Stimulated activated CD8-positive, alpha-beta memory T cell treated with anti-CD3 and anti-CD28 coated beads, Interleukin-7, amount 100 ng/mL, for 48 hours (primary cell): ENCODE results near the gene ATP13A5.

ENCODE experiments used
- DNase-seq, 2 donors: peaks; one replicate each; pipeline ENCODE4 v3.0.0-alpha.2; 2020; ENCODE audit warnings: low read depth in 1 of 2; ENCODE audit errors: extremely low read depth in 1 of 2

ATP13A5 gene, protein sequence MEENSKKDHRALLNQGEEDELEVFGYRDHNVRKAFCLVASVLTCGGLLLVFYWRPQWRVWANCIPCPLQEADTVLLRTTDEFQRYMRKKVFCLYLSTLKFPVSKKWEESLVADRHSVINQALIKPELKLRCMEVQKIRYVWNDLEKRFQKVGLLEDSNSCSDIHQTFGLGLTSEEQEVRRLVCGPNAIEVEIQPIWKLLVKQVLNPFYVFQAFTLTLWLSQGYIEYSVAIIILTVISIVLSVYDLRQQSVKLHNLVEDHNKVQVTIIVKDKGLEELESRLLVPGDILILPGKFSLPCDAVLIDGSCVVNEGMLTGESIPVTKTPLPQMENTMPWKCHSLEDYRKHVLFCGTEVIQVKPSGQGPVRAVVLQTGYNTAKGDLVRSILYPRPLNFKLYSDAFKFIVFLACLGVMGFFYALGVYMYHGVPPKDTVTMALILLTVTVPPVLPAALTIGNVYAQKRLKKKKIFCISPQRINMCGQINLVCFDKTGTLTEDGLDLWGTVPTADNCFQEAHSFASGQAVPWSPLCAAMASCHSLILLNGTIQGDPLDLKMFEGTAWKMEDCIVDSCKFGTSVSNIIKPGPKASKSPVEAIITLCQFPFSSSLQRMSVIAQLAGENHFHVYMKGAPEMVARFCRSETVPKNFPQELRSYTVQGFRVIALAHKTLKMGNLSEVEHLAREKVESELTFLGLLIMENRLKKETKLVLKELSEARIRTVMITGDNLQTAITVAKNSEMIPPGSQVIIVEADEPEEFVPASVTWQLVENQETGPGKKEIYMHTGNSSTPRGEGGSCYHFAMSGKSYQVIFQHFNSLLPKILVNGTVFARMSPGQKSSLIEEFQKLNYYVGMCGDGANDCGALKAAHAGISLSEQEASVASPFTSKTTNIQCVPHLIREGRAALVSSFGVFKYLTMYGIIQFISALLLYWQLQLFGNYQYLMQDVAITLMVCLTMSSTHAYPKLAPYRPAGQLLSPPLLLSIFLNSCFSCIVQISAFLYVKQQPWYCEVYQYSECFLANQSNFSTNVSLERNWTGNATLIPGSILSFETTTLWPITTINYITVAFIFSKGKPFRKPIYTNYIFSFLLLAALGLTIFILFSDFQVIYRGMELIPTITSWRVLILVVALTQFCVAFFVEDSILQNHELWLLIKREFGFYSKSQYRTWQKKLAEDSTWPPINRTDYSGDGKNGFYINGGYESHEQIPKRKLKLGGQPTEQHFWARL

DNA sequence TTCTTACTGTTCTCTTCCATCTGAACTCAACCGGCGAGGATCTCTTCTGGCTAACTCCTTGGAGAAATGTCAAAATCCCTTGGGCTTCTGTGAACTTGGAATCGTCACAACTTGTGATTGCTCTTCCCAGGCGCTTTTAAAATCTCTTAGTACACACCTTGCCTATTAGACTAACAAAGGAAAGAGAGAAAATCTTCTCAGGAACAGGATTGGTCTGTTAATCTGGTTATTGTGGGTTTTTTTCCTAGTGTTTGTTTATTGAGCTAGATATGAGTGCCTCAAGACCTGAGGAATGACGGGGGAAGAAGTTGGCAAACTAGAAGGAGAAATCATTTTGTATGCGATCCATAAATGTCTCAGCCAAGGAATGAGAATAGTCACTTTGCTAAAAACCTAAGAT is at the start of gene ATP13A5:
TSS of gene ATP13A5 (minus strand) at position 48 of the 400 bp plus-strand sequence. CDS start at position 20, 28 bp downstream.
- no peak for DNase-seq

DNA sequence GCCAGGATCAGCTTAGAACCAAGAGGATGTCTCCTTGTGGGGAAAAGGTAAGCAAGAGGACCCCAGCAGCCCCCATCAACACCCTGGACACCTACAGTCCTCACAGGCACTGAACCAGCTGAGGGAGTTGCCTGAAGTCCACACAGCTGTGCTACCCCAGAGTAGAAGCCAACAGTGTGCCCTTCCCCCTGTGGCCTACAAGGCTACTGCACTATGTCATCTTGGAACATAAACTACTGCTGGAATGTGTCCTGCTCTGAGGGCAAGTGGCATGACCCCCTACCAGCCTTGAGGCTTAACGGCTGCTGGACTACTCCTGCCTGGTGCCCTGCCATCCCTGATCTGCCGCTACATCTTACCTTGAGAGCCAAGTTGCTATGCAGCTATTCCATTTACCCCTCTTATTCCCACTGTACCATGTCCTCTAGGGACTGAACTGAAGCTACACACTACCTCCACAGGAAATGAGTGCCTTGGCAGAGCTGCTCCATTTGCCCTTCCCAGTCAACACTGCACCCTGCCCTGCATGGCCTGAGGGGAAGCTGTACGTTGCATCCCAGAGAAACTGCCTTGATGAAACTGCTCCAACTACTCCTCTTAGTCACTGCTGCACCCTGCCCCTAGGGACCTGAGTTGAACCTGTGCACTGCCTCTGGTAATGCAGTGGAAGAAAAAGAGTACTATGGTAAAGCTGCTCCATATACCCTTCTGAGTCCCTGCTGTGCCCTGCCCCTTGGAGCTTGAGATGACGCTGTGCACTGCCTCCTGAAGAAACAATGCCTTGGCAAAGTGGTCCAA is 40.2 kb upstream of the ATP13A5 start:
- no peak for DNase-seq

DNA sequence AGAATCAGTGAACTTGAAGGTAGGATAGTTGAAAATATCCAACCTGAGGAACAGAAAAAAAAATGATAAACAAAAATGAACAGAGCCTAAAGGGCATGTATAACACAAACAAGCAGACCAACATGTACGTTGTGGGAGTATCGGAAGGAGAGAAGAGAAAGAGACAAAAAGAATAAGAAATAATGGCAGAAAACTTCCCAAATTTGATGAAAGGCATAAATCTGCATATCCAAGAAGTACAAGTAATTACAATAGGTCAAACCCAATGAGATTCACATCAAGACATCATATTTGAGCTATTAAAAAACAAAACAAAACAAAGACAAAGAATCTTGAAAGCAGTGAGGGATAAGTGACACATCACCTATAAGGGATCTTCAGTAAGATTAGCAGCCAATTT is 38.1 kb upstream of the ATP13A5 start:
- no peak for DNase-seq

DNA sequence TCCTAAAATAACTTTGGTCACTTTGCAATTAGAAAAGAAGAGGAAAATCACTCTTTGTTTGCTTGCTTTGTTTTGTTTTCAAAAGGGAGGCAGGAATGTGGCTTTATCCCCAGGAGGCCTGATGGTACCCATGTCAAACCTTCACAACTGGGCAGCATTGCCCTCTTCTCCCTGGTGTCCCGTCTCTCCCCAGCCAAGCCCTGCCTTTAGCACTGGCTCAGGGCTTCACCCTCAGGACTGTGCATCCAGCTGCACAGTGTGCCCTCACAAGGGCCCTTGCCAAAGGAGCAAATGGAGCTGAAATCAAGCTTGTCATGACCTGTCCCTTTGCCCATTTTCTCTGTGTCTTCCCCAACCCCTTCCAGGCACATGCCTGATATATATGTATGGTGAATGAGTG is 29.1 kb upstream of the ATP13A5 start:
- DNase-seq, result no peak

DNA sequence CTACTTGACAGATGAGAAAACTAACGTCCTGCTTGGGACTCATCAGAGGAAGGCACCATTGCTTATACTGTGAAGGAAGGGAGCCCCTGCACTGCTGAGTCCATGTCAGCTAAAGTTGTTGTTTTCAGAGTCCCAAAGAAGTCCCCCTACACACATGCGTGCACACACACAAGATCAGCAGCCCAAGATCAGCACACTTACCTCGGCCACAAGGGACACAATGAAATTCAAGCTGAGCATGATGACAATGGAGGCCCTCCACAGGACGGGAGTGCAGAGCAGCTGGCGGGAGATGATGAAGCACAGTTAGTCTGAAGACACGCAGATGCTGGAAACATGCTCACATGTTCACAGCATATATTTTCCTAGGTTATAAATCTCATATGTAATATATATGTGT is 28.6 kb upstream of the ATP13A5 start:
- DNase-seq, result no peak

DNA sequence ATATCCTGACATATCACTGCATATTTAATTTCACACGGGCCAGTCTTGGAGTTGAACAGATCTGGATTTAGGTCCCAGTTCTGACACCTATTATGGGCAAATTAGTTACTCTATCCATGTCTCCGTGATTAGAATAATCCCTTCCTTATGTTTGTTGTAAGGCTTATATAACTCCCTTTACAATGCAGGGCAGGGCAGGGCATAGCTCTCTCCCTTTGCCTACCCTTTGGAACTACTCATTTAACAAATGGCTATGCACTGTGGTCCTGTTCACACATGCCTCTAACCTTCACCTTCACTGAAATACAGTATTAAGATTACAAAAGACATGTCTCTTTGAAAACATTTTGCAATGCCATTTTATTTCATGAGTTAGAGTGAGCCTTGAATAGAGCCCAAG is 24.8 kb upstream of the ATP13A5 start:
- no peak for DNase-seq

DNA sequence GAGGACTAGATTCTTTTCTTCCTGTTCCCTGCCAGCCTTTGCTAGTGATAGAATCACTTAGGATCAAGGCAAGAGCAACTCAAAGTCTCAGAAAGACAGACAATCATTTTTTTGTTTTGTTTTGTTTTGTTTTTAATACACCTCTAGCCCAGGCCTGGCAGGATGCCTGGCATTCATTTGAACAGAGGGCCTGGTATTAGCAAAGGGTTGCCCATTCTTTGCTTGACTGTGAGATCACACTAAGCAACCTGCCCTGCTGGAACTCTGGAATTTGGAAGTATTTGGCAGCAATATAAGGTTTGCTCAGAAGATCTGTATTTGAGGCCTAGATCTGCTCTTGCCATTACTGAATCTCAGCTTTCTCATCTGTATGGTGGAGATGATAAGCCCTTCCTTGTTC is 21.8 kb upstream of the ATP13A5 start:
- no peak for DNase-seq

DNA sequence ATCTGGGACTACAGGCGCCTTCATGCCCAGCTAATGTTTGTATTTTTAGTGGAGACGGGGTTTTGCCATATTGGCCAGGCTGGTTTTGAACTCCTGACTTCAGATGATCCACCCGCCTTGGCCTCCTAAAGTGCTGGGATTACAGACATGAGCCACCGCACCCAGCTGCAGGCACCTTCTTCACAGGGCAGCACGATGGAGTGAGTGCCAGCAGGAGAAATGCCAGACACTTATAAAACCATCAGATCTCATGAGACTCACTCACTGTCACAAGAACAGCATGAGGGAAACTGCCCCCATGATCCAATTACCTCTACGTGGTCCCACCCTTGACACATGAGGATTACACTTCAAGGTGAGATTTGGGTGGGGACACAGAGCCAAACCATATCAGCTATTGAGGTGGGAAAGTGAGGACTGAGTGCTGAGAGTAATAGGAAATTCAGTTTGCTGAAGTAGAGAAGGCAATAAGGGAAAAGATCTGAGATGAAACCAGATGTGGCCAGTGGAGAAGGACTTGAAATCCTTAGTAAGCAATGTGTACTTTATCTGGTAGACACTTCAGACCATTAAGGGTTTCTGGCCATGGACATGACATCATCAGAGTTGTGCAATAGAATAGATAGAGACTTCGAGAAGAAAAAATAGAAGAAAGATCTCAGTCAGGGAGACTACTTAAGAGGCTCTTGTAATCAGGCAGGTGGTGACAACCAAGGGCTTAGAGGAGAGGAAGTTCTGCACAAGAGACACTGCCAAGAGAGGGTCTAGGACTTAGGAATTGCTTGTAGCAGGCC is 18.1 kb upstream of the ATP13A5 start:
- DNase-seq, result no peak

DNA sequence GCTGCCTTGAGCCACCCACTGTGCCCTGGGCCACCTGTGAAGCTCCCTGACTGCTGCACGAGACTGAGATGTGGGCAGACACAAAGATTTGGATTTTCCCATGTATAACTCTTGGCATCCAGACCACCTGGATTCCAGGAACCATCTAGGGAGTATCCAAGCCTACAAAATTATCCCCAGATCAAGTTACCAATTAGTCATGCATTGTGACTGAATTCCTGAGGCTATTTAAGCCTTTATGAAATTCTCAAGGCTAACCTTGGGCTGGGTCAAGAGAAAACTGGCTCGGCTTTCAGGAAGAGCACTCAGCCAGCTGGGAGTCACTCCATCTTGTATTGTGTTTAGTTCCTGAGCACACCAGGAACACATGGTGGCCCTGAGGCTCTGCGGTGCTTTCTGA is 13.3 kb upstream of the ATP13A5 start:
- no peak for DNase-seq

DNA sequence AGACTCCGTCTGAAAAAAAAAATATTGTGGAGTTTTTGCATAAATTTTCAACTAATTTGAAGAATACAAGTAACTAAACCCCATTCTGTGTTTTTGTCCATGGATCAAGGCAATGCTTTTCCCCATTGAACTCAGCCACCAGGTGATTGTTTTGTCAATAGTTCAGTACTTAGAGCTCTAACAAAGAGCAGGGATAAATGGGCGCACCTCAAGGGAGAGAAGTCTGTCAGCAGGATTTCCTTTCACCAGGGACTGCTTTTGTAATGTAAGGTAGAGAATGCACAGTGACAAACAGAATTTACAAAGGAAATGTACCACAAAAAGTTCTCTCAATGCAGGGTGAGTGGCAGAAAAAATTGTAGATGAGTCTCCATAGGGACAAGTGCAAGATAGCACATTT is 10.8 kb upstream of the ATP13A5 start:
- no peak for DNase-seq

DNA sequence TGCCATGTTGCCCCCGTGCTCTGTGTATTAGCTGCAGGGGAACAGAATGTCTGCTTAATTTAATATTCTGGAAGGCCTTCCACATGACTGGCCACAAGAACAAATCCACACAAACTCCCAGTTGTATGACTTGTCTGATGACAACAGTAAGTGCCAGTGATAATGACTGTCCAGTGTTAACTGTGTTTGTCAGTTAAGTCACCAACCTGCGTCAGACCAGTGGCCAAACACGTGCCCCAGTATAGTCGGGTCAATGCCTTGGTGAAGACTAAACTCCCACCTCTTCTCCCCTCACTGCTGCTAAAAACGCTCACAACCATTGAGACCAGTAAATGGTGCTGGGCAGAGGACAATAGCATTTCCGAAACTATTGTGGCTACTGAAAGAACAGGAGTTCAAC is 9.8 kb upstream of the ATP13A5 start:
- no peak for DNase-seq

DNA sequence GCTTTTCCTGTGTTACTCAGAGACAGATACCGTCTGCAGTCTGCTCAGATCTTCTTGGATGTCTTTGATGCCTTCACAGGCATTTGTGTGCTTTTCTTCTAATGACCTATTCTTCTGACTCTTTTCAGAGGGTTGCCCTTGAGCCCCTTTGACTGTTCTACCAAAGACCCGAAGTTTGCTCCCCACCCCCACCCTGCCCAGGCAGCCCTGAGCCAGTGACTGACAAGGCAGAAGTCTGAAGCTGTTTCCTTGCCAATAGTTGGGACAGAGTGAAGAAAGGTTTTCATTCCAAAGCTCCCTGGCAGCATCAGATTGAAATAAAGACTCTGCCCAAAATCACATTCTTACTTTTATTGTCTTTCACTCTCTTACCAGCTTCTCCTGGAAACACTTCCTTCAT is 9.0 kb upstream of the ATP13A5 start:
- DNase-seq, result no peak

DNA sequence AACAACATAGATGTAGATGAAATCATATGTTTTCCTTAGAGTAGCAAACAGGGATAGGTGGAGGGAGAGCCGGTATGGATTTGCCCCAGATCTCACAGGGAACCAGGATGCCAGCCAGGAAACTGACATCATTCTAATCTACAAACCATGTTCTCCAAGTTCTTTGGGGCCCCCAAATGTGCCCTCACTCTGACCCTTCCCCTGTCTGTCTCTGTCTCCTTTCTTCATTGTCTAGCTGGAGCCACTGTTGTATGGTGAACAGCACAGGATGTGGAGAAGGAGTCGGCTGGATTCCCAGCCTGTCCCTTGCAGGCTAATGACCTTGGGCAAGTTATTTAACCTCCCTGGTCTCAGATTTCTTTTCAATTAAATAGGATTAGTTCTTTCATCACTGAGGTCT is 962 bp downstream of the ATP13A5 start:
- no peak for DNase-seq

DNA sequence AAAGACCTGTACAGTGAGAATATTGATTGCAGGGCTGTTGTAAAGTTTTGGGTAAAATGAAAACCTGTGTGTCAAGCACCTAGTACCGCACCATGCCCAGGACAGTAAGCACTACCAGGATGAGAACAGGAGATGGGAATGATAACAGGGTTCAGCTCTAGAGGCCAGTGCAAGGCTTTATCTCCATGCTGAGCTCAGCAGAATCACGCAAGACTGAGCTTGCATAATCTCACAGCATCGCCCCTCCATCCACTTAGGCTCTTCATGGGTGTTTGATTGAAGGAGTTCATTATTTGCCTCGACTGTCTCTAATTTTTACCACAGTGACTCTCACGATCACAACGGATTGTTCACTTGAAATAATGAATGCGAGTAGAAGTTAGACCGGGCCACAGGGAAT is 2.9 kb downstream of the ATP13A5 start:
- DNase-seq, result no peak

DNA sequence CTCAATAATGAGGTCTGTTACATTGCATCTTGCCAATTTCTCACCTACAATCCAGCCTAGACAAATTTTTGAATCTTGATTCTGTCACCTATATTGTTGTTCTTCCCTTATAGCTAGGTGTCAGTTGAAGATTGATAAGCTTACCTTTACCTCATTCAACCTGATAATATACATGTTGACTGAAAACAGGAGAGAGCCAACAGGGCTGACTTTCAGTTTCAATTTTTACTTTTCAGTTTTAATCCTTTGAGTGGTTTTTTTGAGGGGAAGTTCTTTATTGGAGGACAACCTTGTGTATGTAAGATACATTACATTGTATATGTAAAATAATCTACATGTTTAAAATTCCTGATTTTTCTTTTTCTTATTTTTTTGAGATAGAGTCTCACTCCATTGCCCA is 5.8 kb downstream of the ATP13A5 start:
- no peak for DNase-seq

DNA sequence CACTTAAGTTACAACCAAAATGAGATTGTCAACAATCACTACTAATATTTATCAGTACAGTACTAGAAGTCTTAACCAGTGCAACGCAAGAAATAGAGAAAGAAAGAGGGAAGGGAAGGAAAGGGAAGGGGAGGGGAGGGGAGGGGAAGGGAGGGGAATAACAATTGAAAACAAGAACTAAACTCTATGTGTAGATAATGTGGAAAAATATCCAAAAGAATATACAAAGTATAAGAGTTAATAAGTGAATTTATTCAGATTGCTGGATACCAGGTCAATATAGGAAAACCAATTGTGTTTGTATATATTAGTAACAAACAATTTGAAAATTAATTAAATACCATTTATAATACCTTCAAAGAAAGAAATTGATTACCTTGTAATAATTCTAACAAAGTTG is 10.7 kb downstream of the ATP13A5 start:
- DNase-seq, result no peak

DNA sequence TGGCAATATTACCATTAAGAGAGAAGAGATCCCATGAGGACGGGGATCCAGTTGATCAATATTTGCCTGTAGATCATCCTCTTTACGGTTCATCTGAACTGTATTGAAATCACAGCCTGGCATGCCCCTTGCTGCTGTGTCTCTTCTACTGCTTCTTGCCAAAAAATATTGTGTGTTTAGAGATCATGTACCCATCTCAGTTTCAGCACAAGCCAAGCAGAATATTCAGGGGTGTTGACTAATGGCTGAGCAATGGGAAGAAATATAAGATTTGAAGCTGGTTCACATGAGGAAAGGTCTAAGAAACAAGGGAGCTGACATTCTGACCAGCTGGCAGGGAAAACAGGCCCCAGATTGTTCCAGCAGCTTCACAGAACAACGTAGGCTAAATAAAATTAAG is 21.3 kb downstream of the ATP13A5 start:
- no peak for DNase-seq

DNA sequence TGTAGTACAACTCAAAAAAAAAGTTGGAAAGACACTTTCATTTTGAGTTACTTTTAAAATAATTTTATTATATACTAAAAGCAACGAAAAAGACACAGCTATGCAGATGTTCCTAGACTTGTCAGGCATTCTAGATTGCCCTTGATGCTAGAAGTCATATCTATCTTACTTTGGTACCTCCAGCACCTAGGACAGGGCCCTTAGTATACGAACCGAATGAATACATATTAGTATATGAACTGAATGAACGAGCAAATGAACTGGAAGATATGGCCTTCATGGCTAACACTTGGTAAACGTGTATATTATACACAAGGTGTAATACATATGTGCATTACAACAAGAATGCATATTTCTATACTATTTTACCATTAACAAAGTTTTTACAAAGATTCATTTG is 24.1 kb downstream of the ATP13A5 start:
- no peak for DNase-seq

DNA sequence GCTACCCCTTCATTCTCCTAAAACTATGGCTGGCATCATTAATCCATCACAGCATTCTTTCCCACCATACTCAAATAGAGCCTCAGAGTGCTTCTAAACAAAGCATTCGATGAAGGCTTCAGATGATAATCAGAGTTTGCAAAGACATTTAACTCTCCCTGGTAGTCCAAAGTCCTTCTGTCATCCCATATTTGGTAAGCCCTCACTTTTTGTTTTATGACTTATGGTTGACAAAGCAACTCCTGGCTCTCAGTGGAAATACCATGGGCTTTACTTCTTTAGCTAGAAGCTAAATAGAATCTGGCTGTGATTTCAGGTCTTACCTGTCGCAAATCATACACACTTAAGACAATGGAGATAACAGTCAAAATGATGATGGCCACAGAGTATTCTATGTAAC is 27.8 kb downstream of the ATP13A5 start:
- no peak for DNase-seq

DNA sequence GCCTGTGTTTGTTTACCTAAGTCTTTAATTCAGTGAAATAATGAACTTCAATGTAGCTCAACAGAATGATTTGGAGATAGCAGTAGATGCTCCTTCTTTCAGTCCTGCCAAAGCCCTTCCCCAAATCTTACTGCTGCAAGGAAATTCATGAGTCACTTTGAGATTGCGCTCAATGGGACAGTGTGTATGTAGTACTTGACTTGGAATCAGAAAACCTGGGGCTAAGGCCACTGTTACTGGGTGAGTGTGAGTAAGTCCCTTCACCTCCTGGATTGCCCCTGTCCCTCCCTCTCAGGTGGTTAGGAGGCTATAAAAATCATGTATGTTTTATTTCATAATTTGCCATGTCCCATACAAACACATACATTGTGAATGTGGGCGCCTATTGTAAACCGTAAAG is 29.9 kb downstream of the ATP13A5 start:
- DNase-seq, result no peak
